Common myeloid progenitor, CD34-positive (primary cell): ENCODE measurements around the gene WWC1.

Experiments
- CTCF ChIA-PET: fragments of 350-600 bp; sonication (Branson Sonifier 250); formaldehyde crosslinking; loops from one replicate; lab custom pipeline; 2021; ENCODE audit warnings: antibody characterized with exemption; lab: Charles Lee
- POLR2A ChIA-PET: fragments of 350-600 bp; sonication (Branson Sonifier 250); formaldehyde crosslinking; loops from one replicate; lab custom pipeline; 2021; ENCODE audit warnings: antibody characterized with exemption; lab: Charles Lee
- DNase-seq, 3 donors: peaks; one replicate each; pipeline versions ENCODE4 v3.0.0 to v3.0.0-alpha.2; 2013
- H3K27ac ChIP-seq, 2 experiments: 1 replicate in 1 of 2; 2 replicates in 1 of 2; pipeline ENCODE4 v1.7.0; 2013; ENCODE audit warnings: inconsistent platforms in 2 of 2, low read length in 2 of 2, mild to moderate bottlenecking in 2 of 2, low read depth in 1 of 2, moderate library complexity in 1 of 2; ENCODE audit not compliant: severe bottlenecking in 2 of 2, insufficient read depth in 1 of 2, poor library complexity in 1 of 2
- H3K27me3 ChIP-seq, 5 experiments: replicated peaks in 2 of 5; 1 replicate in 3 of 5; 2 replicates in 2 of 5; pipeline versions ENCODE4 v1.6.1 to v1.7.0; 2013; ENCODE audit warnings: low read length in 4 of 5, mild to moderate bottlenecking in 2 of 5, moderate library complexity in 2 of 5, inconsistent platforms in 1 of 5; ENCODE audit not compliant: insufficient read depth in 5 of 5, control insufficient read depth in 4 of 5
- H3K36me3 ChIP-seq, 4 experiments: 1 replicate in 2 of 4; 2 replicates in 2 of 4; pipeline versions ENCODE4 v1.6.1 to v1.7.0; 2013; ENCODE audit warnings: low read length in 3 of 4, control low read depth in 1 of 4, mild to moderate bottlenecking in 1 of 4; ENCODE audit not compliant: control insufficient read depth in 4 of 4, insufficient read depth in 4 of 4
- H3K4me1 ChIP-seq, 4 experiments: 1 replicate in 3 of 4; 2 replicates in 1 of 4; pipeline versions ENCODE4 v1.6.1 to v1.7.1; 2013; ENCODE audit warnings: low read length in 3 of 4, mild to moderate bottlenecking in 3 of 4, control low read depth in 1 of 4, inconsistent platforms in 1 of 4, moderate library complexity in 1 of 4; ENCODE audit not compliant: control insufficient read depth in 4 of 4, insufficient read depth in 4 of 4; ENCODE audit errors: control extremely low read depth in 1 of 4
- H3K4me3 ChIP-seq, 7 experiments: 1 replicate in 4 of 7; 2 replicates in 3 of 7; pipeline versions ENCODE4 v1.5.1 to v1.7.0; 2013; ENCODE audit warnings: mild to moderate bottlenecking in 7 of 7, low read length in 6 of 7, moderate library complexity in 6 of 7, inconsistent platforms in 2 of 7, low read depth in 2 of 7, control low read depth in 1 of 7; ENCODE audit not compliant: insufficient read depth in 4 of 7, control insufficient read depth in 1 of 7; ENCODE audit errors: extremely low read depth in 1 of 7
- H3K9me3 ChIP-seq, 5 experiments: 1 replicate in 4 of 5; 2 replicates in 1 of 5; pipeline versions ENCODE4 v1.6.1 to v1.7.1; 2013; ENCODE audit warnings: low read length in 4 of 5, mild to moderate bottlenecking in 2 of 5, inconsistent platforms in 1 of 5, low read depth in 1 of 5, moderate library complexity in 1 of 5; ENCODE audit not compliant: control insufficient read depth in 4 of 5, insufficient read depth in 2 of 5; ENCODE audit errors: control extremely low read depth in 1 of 5
- WGBS: methylation state at CpG from one replicate; pipeline ENCODE4 v1.1.5; 2013; ENCODE audit not compliant: insufficient coverage; 5-methylcytosine and 5-hydroxymethylcytosine counted together

Gene WWC1

GRCh38 chr5:168368854-168369253 is 77.4 kb downstream of the WWC1 start:
- POLR2A ChIA-PET: no interaction called here

GRCh38 chr5:168370831-168371230 is 79.4 kb downstream of the WWC1 start:
- Histone ChIP-seq H3K27me3 (peaks cover 0 to 3% (median 0%) of the 10 kb centered on the region in 5 experiments), H3K27ac (no peak overlapping the region), H3K4me3 (no peak overlapping the region), H3K36me3 (no peaks in the 10 kb centered on the region), H3K4me1 (no peaks in the 10 kb centered on the region), H3K9me3 (no peaks in the 10 kb centered on the region)
- DNase-seq: no peak
- WGBS: 94% methylated on average over 3 of the region's 4 CpGs
- ChIA-PET CTCF (no interaction called here), POLR2A (no interaction called here)

More at GRCh38 chr5:168368854-168369253, 77.4 kb downstream of the WWC1 start:
- H3K4me3 ChIP-seq: no peak overlapping the region
- H3K27me3 ChIP-seq: peaks cover 0 to 5% (median 2%) of the 10 kb centered on the region in 5 experiments
- CTCF ChIA-PET: no interaction called here
- DNase-seq: no peak
- no peaks in the 10 kb centered on the region for H3K36me3 ChIP-seq
- H3K27ac ChIP-seq: no peak overlapping the region
- 89% methylated on average over 2 of the region's 3 CpGs for WGBS
- no peaks in the 10 kb centered on the region for H3K9me3 ChIP-seq
- no peaks in the 10 kb centered on the region for H3K4me1 ChIP-seq

DNA sequence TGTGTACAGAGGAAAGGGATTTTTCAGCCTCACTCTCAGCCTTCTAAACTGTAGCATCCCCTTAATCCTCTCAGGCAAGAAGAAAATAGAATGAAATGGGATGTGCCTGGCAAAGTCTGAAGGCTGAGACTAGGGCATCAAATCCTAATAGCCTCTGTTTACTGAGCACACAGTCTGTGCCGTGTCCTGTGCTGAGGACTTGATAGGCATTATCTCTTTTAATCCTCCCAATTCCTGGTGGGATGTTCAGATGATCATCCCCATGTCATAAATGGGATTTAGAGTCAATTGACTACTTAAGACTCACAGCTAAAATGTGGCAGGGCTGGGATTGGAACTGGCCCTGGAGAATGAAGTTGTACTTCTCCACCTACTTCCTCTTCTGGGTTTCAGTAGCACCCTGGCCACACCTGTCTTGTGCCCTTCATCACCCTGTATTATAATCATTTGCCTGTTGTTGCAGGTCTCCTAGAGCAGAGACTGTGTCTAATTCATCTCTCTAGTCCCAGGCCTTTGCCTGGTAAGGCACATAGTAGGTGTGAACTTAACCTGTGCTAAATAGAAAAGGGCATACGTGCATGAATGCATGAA is 81.0 kb downstream of the WWC1 start:
- no peaks in the 10 kb centered on the region for H3K9me3 ChIP-seq
- ChIA-PET POLR2A (no interaction called here), CTCF (no interaction called here)
- no peak overlapping the region for H3K4me3 ChIP-seq
- no peaks in the 10 kb centered on the region for H3K4me1 ChIP-seq
- WGBS: 92% methylated on average over 1 of the region's 2 CpGs
- no peak for DNase-seq
- H3K36me3 ChIP-seq: no peaks in the 10 kb centered on the region
- H3K27ac ChIP-seq: no peak overlapping the region
- no peaks in the 10 kb centered on the region for H3K27me3 ChIP-seq

DNA sequence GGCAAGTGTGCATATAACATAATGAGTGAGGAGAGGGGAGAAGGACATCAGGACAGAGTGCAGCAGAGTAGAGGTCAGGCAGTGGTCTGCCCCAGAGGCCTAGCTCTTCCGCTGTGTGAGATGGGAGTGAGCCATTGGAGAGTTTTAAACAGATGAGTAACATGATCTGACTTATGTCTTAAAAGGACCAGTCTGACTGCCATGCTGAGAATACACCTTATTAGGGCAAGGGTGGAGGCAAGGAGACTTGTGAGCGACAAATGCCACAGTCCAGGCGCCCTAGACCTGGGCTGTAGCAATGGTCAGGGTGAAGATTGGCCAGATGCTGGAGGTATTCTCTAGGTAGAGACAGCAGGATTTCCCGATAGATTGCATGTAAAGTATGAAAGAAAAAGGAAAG is 83.1 kb downstream of the WWC1 start:
- no peaks in the 10 kb centered on the region for H3K9me3 ChIP-seq
- no peaks in the 10 kb centered on the region for H3K4me1 ChIP-seq
- ChIA-PET POLR2A (no interaction called here), CTCF (no interaction called here)
- no peak overlapping the region for H3K4me3 ChIP-seq
- H3K27ac ChIP-seq: no peak overlapping the region
- 95% methylated on average over 4 of the region's 4 CpGs for WGBS
- DNase-seq: no peak
- H3K36me3 ChIP-seq: no peaks in the 10 kb centered on the region
- no peaks in the 10 kb centered on the region for H3K27me3 ChIP-seq

DNA sequence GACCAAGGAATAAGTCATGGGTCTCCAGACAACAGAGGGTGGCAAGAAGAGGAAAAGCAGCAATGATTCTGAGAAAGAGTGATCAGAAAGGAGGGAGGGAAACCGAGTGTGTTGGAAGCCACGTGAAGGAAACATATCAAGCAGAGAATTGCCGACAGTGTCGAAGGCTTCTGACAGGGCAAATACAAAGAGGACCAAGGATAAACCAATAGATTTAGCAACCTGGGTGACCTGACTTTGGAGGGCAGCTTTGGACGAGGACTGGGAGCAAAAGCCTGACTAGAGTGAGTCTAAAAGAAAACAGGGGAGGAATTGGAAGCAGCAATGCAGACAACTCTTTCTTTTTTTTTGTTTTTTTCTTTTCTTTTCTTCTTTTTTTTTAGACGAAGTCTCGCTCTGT is 83.8 kb downstream of the WWC1 start:
- Histone ChIP-seq H3K36me3 (no peaks in the 10 kb centered on the region), H3K4me1 (no peaks in the 10 kb centered on the region), H3K4me3 (no peak overlapping the region), H3K27me3 (no peaks in the 10 kb centered on the region), H3K9me3 (no peaks in the 10 kb centered on the region), H3K27ac (no peak overlapping the region)
- CTCF ChIA-PET: no interaction called here
- no peak for DNase-seq
- POLR2A ChIA-PET: no interaction called here
- WGBS: 86% methylated on average over 7 of the region's 7 CpGs

GRCh38 chr5:168377525-168377924 is 86.1 kb downstream of the WWC1 start:
- 80% methylated on average over 1 of the region's 2 CpGs for WGBS
- Histone ChIP-seq H3K27ac (no peak overlapping the region), H3K4me3 (no peak overlapping the region), H3K4me1 (no peaks in the 10 kb centered on the region), H3K9me3 (no peaks in the 10 kb centered on the region), H3K27me3 (no peaks in the 10 kb centered on the region), H3K36me3 (no peaks in the 10 kb centered on the region)
- CTCF ChIA-PET: no interaction called here
- POLR2A ChIA-PET: no interaction called here
- no peak for DNase-seq

DNA sequence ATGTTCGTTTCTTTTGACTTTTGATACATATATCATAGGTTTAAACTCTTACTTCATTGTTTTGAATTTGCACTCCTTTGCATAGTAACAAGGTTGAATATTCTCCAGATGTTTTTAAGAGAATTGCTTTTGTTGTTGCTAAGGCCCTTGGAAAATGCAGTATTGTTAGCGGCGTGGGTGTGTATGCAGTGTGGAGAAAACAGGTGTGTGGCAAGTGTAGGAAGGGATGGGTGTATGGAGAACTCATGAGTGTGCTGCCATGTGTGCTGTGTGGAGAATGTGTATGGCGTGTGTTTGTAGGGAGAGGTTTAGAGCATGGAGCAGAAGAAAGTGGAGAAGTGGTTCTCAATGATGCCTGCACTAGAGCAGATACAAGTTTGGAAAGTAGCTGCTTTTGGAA is 87.3 kb downstream of the WWC1 start:
- Histone ChIP-seq H3K36me3 (no peaks in the 10 kb centered on the region), H3K27me3 (no peaks in the 10 kb centered on the region), H3K4me1 (no peaks in the 10 kb centered on the region), H3K4me3 (no peak overlapping the region), H3K9me3 (no peaks in the 10 kb centered on the region), H3K27ac (no peak overlapping the region)
- POLR2A ChIA-PET: no interaction called here
- CTCF ChIA-PET: no interaction called here
- WGBS: 100% methylated on average over 2 of the region's 4 CpGs
- no peak for DNase-seq
